DND-41 (cell line): ENCODE data around the gene NEURL1B.

Experiments used
- ATAC-seq: fragments of 200-7000 bp; cut with Tn5 transposase; 3 replicates; pipeline ENCODE4 v1.9.1; 2021; ENCODE audit warnings: low read depth; ENCODE audit not compliant: insufficient read depth
- DNase-seq: peaks from one replicate; pipeline ENCODE4 v3.0.0-alpha.2; 2020
- H2AFZ ChIP-seq: 2 replicates; pipeline ENCODE4 v1.6.0; 2012; ENCODE audit warnings: low read depth, low read length
- H3K27ac ChIP-seq: 2 replicates; pipeline ENCODE4 v1.5.1; 2012; ENCODE audit warnings: low read length, inconsistent platforms
- H3K27me3 ChIP-seq: fragments of 200-600 bp; sonication (generic); 2 replicates; pipeline ENCODE4 v1.6.0; 2012; ENCODE audit warnings: low read length, mild to moderate bottlenecking, inconsistent platforms; ENCODE audit not compliant: insufficient read depth, poor library complexity
- H3K36me3 ChIP-seq: 2 replicates; pipeline ENCODE4 v1.5.1; 2012; ENCODE audit warnings: low read length, inconsistent platforms; ENCODE audit not compliant: insufficient read depth
- H3K4me1 ChIP-seq: 2 replicates; pipeline ENCODE4 v1.5.1; 2012; ENCODE audit warnings: mild to moderate bottlenecking, low read length; ENCODE audit not compliant: insufficient read depth
- H3K4me2 ChIP-seq: 2 replicates; pipeline ENCODE4 v1.6.0; 2012; ENCODE audit warnings: mild to moderate bottlenecking, moderate library complexity, low read length, inconsistent platforms; ENCODE audit not compliant: insufficient read depth
- H3K4me3 ChIP-seq, 2 experiments: fragments of 200-600 bp in 1 of 2; shearing (Covaris generic) in 1 of 2; 2 replicates each; pipeline ENCODE4 v1.5.1; 2012 to 2016; ENCODE audit warnings: inconsistent platforms in 2 of 2, low read length in 2 of 2, mild to moderate bottlenecking in 2 of 2, low read depth in 1 of 2, moderate library complexity in 1 of 2
- H3K79me2 ChIP-seq: 2 replicates; pipeline ENCODE4 v1.6.0; 2012; ENCODE audit warnings: low read length, inconsistent platforms; ENCODE audit not compliant: insufficient read depth
- H3K9ac ChIP-seq: 2 replicates; pipeline ENCODE4 v1.6.0; 2012; ENCODE audit warnings: low read depth, mild to moderate bottlenecking, inconsistent platforms, low read length, moderate library complexity
- H3K9me3 ChIP-seq: 2 replicates; pipeline ENCODE4 v1.5.1; 2012; ENCODE audit warnings: low read length, moderate library complexity, mild to moderate bottlenecking, inconsistent platforms; ENCODE audit not compliant: insufficient read depth, severe bottlenecking
- H4K20me1 ChIP-seq: 2 replicates; pipeline ENCODE4 v1.6.0; 2012; ENCODE audit warnings: low read length; ENCODE audit not compliant: insufficient read depth
- CTCF ChIP-seq: IDR thresholded peaks from 2 replicates; pipeline ENCODE4 v1.5.1; 2012; ENCODE audit warnings: borderline replicate concordance, low read length, moderate library complexity, mild to moderate bottlenecking; ENCODE audit not compliant: poor library complexity, severe bottlenecking; ENCODE audit errors: extremely low read depth
- EZH2 ChIP-seq: IDR thresholded peaks from 3 replicates; pipeline ENCODE4 v1.6.1; 2012; ENCODE audit warnings: borderline replicate concordance, low read depth, mild to moderate bottlenecking, moderate library complexity, low read length, inconsistent platforms; ENCODE audit not compliant: severe bottlenecking

The NEURL1B gene

GRCh38 chr5:172692451-172692850, 51.4 kb downstream of the NEURL1B start:
- no peaks in the 10 kb centered on the region for H3K27me3 ChIP-seq

GRCh38 chr5:172692981-172693380, 51.9 kb downstream of the NEURL1B start:
- Histone ChIP-seq H3K9ac (no peak overlapping the region), H3K27me3 (no peaks in the 10 kb centered on the region), H3K36me3 (no peaks in the 10 kb centered on the region), H2AFZ (no peak overlapping the region), H4K20me1 (no peaks in the 10 kb centered on the region), H3K9me3 (no peaks in the 10 kb centered on the region), H3K79me2 (no peaks in the 10 kb centered on the region), H3K27ac (no peak overlapping the region), H3K4me3 (no peak overlapping the region), H3K4me2 (no peak overlapping the region), H3K4me1 (peaks cover 25% of the 10 kb centered on the region)
- TF ChIP-seq EZH2 (no peak), CTCF (no peak)
- DNase-seq (no peak), ATAC-seq (no peak)

More at GRCh38 chr5:172692451-172692850, 51.4 kb downstream of the NEURL1B start:
- H3K4me1 ChIP-seq = peaks cover 22% of the 10 kb centered on the region
- H3K4me3 ChIP-seq = no peak overlapping the region
- H3K4me2 ChIP-seq = no peak overlapping the region
- no peak overlapping the region for H3K27ac ChIP-seq
- no peak overlapping the region for H3K9ac ChIP-seq
- no peaks in the 10 kb centered on the region for H3K9me3 ChIP-seq
- no peaks in the 10 kb centered on the region for H3K36me3 ChIP-seq
- H2AFZ ChIP-seq = no peak overlapping the region
- TF ChIP-seq EZH2 (no peak), CTCF (no peak)
- no peak for DNase-seq
- H4K20me1 ChIP-seq = no peaks in the 10 kb centered on the region
- no peak for ATAC-seq
- no peaks in the 10 kb centered on the region for H3K79me2 ChIP-seq

- H3K27ac ChIP-seq = no peak overlapping the region
- no peak overlapping the region for H3K9ac ChIP-seq
- H3K4me3 ChIP-seq = no peak overlapping the region
- H3K9me3 ChIP-seq = no peaks in the 10 kb centered on the region
- no peaks in the 10 kb centered on the region for H3K27me3 ChIP-seq
- no peaks in the 10 kb centered on the region for H3K79me2 ChIP-seq
- no peak for TF ChIP-seq CTCF
- TF ChIP-seq EZH2 = no peak
- ATAC-seq (no peak), DNase-seq (no peak)
- H3K36me3 ChIP-seq = no peaks in the 10 kb centered on the region
- no peaks in the 10 kb centered on the region for H4K20me1 ChIP-seq
- H2AFZ ChIP-seq = no peak overlapping the region
- peaks cover 15% of the 10 kb centered on the region for H3K4me1 ChIP-seq
- no peak overlapping the region for H3K4me2 ChIP-seq
These were observed 53.0 kb downstream of the NEURL1B start for GRCh38 chr5:172694061-172694460.

GRCh38 chr5:172694541-172694940, 53.5 kb downstream of the NEURL1B start:
- H3K4me3 ChIP-seq = no peak overlapping the region
- no peaks in the 10 kb centered on the region for H3K27me3 ChIP-seq
- ATAC-seq (no peak), DNase-seq (no peak)
- H2AFZ ChIP-seq = no peak overlapping the region
- H3K79me2 ChIP-seq = no peaks in the 10 kb centered on the region
- H3K9ac ChIP-seq = no peak overlapping the region
- H3K36me3 ChIP-seq = no peaks in the 10 kb centered on the region
- no peaks in the 10 kb centered on the region for H3K9me3 ChIP-seq
- H3K27ac ChIP-seq = no peak overlapping the region
- no peak for TF ChIP-seq CTCF
- TF ChIP-seq EZH2 = no peak
- no peak overlapping the region for H3K4me2 ChIP-seq
- no peaks in the 10 kb centered on the region for H4K20me1 ChIP-seq
- H3K4me1 ChIP-seq = peaks cover 15% of the 10 kb centered on the region
